Suprapubic skin (tissue), 4 donors: Measurements from ENCODE around the gene EGFR. TPM values are rescaled to one million over a fixed set of nuclear protein-coding genes. Genes with fewer than 3 reads are reported as not detected.

ENCODE experiments used
- DNase-seq, 2 donors: peaks; one replicate each; pipeline ENCODE4 v3.0.0-alpha.2; 2019; ENCODE audit warnings: low spot score in 2 of 2
- H3K27ac ChIP-seq: fragments of 200-600 bp; sonication (generic); one replicate; pipeline ENCODE4 v1.5.1; 2019
- H3K27me3 ChIP-seq: fragments of 200-600 bp; sonication (generic); one replicate; pipeline ENCODE4 v1.5.1; 2019
- H3K36me3 ChIP-seq: fragments of 200-600 bp; sonication (generic); one replicate; pipeline ENCODE4 v1.5.1; 2019
- H3K4me1 ChIP-seq: fragments of 200-600 bp; sonication (generic); one replicate; pipeline ENCODE4 v1.5.1; 2019
- H3K4me3 ChIP-seq: fragments of 200-600 bp; sonication (generic); one replicate; pipeline ENCODE4 v1.5.1; 2019; ENCODE audit warnings: mild to moderate bottlenecking
- H3K9me3 ChIP-seq: fragments of 200-600 bp; sonication (generic); one replicate; pipeline ENCODE4 v1.5.1; 2019
- CTCF ChIP-seq, 2 donors: fragments of 200-600 bp in 1 of 2; fragments of 450-650 bp in 1 of 2; sonication (generic) in 1 of 2; IDR thresholded peaks; one replicate each; pipeline ENCODE4 v1.5.1; 2016 to 2019; ENCODE audit warnings: antibody characterized with exemption in 2 of 2, mild to moderate bottlenecking in 1 of 2, moderate library complexity in 1 of 2
- EP300 ChIP-seq: sonication (generic); formaldehyde crosslinking; IDR thresholded peaks from one replicate; pipeline ENCODE4 v1.6.1; 2017; ENCODE audit warnings: antibody characterized with exemption
- POLR2A ChIP-seq, 2 donors: fragments of 450-650 bp; IDR thresholded peaks; one replicate each; pipeline ENCODE4 v1.6.1; 2017; ENCODE audit warnings: antibody characterized with exemption in 2 of 2, mild to moderate bottlenecking in 2 of 2, moderate library complexity in 2 of 2
- POLR2AphosphoS5 ChIP-seq, 3 donors: sonication (generic); formaldehyde crosslinking; IDR thresholded peaks; one replicate each; pipeline ENCODE4 v1.6.1; 2017; ENCODE audit warnings: antibody characterized with exemption in 3 of 3
- WGBS: methylation state at CpG from one replicate; pipeline ENCODE4 v1.1.5; 2018; 5-methylcytosine and 5-hydroxymethylcytosine counted together
- total RNA-seq, 4 donors: library from RNA; depleted of rRNA; stranded (reverse); fragments of >200 nt; gene quantifications; one replicate each; pipeline ENCODE4 v1.1.0, GENCODE V29; 2016

EGFR gene
- total RNA-seq, 4 donors from 2014 or later, result 231 to 341 (median 271) TPM

GRCh38 chr7:55121249-55121648, 102.4 kb downstream of the EGFR start:
- 53% methylated on average over 5 of the region's 5 CpGs for WGBS
- no peak for DNase-seq
- no peaks in the 10 kb centered on the region for H3K27me3 ChIP-seq
- no peaks in the 10 kb centered on the region for H3K9me3 ChIP-seq
- no peak overlapping the region for H3K4me3 ChIP-seq
- H3K4me1 ChIP-seq, result peaks cover 65% of the 10 kb centered on the region
- H3K36me3 ChIP-seq, result peaks cover 2% of the 10 kb centered on the region
- H3K27ac ChIP-seq, result peak overlapping the region; percentile 88
- no peak for TF ChIP-seq EP300
- no peak for TF ChIP-seq POLR2A (IDR thresholded peaks at IDR 0.05)
- TF ChIP-seq POLR2AphosphoS5 (IDR thresholded peaks at IDR 0.05), result no peak
- no peak for TF ChIP-seq CTCF (IDR thresholded peaks at IDR 0.05)

- 76% methylated on average over 7 of the region's 7 CpGs for WGBS
- H3K4me3 ChIP-seq, result no peak overlapping the region
- no peaks in the 10 kb centered on the region for H3K27me3 ChIP-seq
- TF ChIP-seq POLR2AphosphoS5 (IDR thresholded peaks at IDR 0.05) (no peak), CTCF (IDR thresholded peaks at IDR 0.05) (no peak), POLR2A (IDR thresholded peaks at IDR 0.05) (no peak), EP300 (no peak)
- H3K27ac ChIP-seq, result peak overlapping the region; percentile 88
- H3K36me3 ChIP-seq, result no peaks in the 10 kb centered on the region
- peaks cover 74% of the 10 kb centered on the region for H3K4me1 ChIP-seq
- H3K9me3 ChIP-seq, result no peaks in the 10 kb centered on the region
- no peak for DNase-seq
Measured at GRCh38 chr7:55122263-55122662, 103.4 kb downstream of the EGFR start.

- Histone ChIP-seq H3K36me3 (no peaks in the 10 kb centered on the region), H3K4me1 (peaks cover 95% of the 10 kb centered on the region), H3K9me3 (no peaks in the 10 kb centered on the region), H3K27me3 (no peaks in the 10 kb centered on the region), H3K4me3 (no peak overlapping the region), H3K27ac (peak overlapping the region; percentile 64)
- no peak for DNase-seq
- no peak for TF ChIP-seq EP300
- no peak for TF ChIP-seq CTCF (IDR thresholded peaks at IDR 0.05)
- no peak for TF ChIP-seq POLR2A (IDR thresholded peaks at IDR 0.05)
- no peak for TF ChIP-seq POLR2AphosphoS5 (IDR thresholded peaks at IDR 0.05)
- WGBS, result 72% methylated on average over 12 of the region's 12 CpGs
Measured at GRCh38 chr7:55124989-55125875, 106.4 kb downstream of the EGFR start.

GRCh38 chr7:55127135-55127551, 108.3 kb downstream of the EGFR start:
- H3K27ac ChIP-seq, result peak overlapping the region; percentile 91
- no peak for TF ChIP-seq POLR2AphosphoS5 (IDR thresholded peaks at IDR 0.05)
- TF ChIP-seq CTCF (IDR thresholded peaks at IDR 0.05), result no peak
- no peak for TF ChIP-seq POLR2A (IDR thresholded peaks at IDR 0.05)
- no peaks in the 10 kb centered on the region for H3K9me3 ChIP-seq
- no peak for DNase-seq
- no peaks in the 10 kb centered on the region for H3K27me3 ChIP-seq
- WGBS, result 61% methylated on average over 3 of the region's 3 CpGs
- H3K4me1 ChIP-seq, result peaks cover 96% of the 10 kb centered on the region
- no peak overlapping the region for H3K4me3 ChIP-seq
- H3K36me3 ChIP-seq, result no peaks in the 10 kb centered on the region

- TF ChIP-seq CTCF (IDR thresholded peaks at IDR 0.05) (no peak), POLR2A (IDR thresholded peaks at IDR 0.05) (no peak), EP300 (no peak), POLR2AphosphoS5 (IDR thresholded peaks at IDR 0.05) (no peak)
- H3K36me3 ChIP-seq, result no peaks in the 10 kb centered on the region
- no peak overlapping the region for H3K4me3 ChIP-seq
- WGBS, result 27% methylated on average over 6 of the region's 6 CpGs
- DNase-seq, result no peak
- no peaks in the 10 kb centered on the region for H3K9me3 ChIP-seq
- H3K4me1 ChIP-seq, result peaks cover 97% of the 10 kb centered on the region
- peak overlapping the region; percentile 91 for H3K27ac ChIP-seq
- H3K27me3 ChIP-seq, result no peaks in the 10 kb centered on the region
Measured at GRCh38 chr7:55127622-55128081, 108.8 kb downstream of the EGFR start.
